Heart right ventricle (tissue), 16 donors: ENCODE measurements around the gene KCNK18. TPM values are rescaled to one million over a fixed set of nuclear protein-coding genes. Genes with fewer than 3 reads are reported as not detected.

Source experiments
- ATAC-seq, 8 donors: fragments of 200-7000 bp; cut with Tn5 transposase; one replicate each; pipeline ENCODE4 v1.9.1; 2020; ENCODE audit warnings: mild to moderate bottlenecking in 8 of 8, moderate library complexity in 8 of 8, moderate number of reproducible peaks in 1 of 8
- DNase-seq, 2 donors: peaks; one replicate each; pipeline ENCODE4 v3.0.0-alpha.2; 2020
- H3K27ac ChIP-seq, 10 donors: fragments of 200-600 bp; sonication (generic) in 2 of 10; one replicate each; pipeline versions ENCODE4 v1.5.0 to v1.8.0; 2020 to 2022; ENCODE audit warnings: mild to moderate bottlenecking in 3 of 10
- H3K27me3 ChIP-seq, 7 donors: fragments of 200-600 bp; one replicate each; pipeline ENCODE4 v1.8.0; 2021 to 2022; ENCODE audit warnings: mild to moderate bottlenecking in 2 of 7
- H3K36me3 ChIP-seq, 9 donors: fragments of 200-600 bp; sonication (generic) in 1 of 9; one replicate each; pipeline versions ENCODE4 v1.5.0 to v1.8.0; 2020 to 2022; ENCODE audit warnings: mild to moderate bottlenecking in 2 of 9
- H3K4me1 ChIP-seq, 9 donors: fragments of 200-600 bp; sonication (generic) in 1 of 9; one replicate each; pipeline versions ENCODE4 v1.5.0 to v1.8.0; 2020 to 2022; ENCODE audit warnings: mild to moderate bottlenecking in 4 of 9
- H3K4me3 ChIP-seq, 10 donors: fragments of 200-600 bp; sonication (generic) in 2 of 10; one replicate each; pipeline versions ENCODE4 v1.5.0 to v1.8.0; 2020 to 2022; ENCODE audit warnings: mild to moderate bottlenecking in 7 of 10, moderate library complexity in 2 of 10
- H3K9me3 ChIP-seq, 11 donors: fragments of 200-600 bp in 10 of 11; sonication (generic) in 2 of 11; one replicate each; pipeline versions ENCODE4 v1.5.0 to v1.8.0; 2013 to 2022; ENCODE audit warnings: mild to moderate bottlenecking in 2 of 11, control low read depth in 1 of 11, moderate library complexity in 1 of 11
- WGBS, 2 donors: extraction: QIAGEN DNeasy Blood & Tissue Kit; methylation state at CpG; one replicate each; pipeline ENCODE4 v1.1.7; 2013; ENCODE audit warnings: inconsistent platforms in 1 of 2; 5-methylcytosine and 5-hydroxymethylcytosine counted together
- intact Hi-C, 10 donors: fragments of 100-400 bp; cut with DNase I; formaldehyde crosslinking; loops; one replicate each; pipeline versions ENCODE4 v1.11.1 to v1.14.2; 2022
- polyA plus RNA-seq, 2 donors: library from polyadenylated mRNA; stranded (reverse); fragments of 200-250 nt; gene quantifications; one replicate each; pipeline ENCODE4 v1.2.3, GENCODE V29; 2013
- total RNA-seq, 10 donors: library from RNA; stranded (reverse); fragmentation: NEBNext Ultra II Directional in 3 of 10; extraction: Animal tissue kit (Norgen Biotek cat#: 25700) in 3 of 10; gene quantifications; one replicate each; pipeline versions ENCODE4 v1.2.1 to v1.2.4, GENCODE V29; 2021 to 2023
- TF ChIP-seq, protein P1 (sequence below), 9 donors: fragments of 200-600 bp; sonication (generic) in 2 of 9; IDR thresholded peaks; one replicate each; pipeline versions ENCODE4 v1.5.0 to v1.8.0; 2021 to 2022; ENCODE audit warnings: antibody characterized with exemption in 9 of 9, mild to moderate bottlenecking in 5 of 9, moderate library complexity in 1 of 9
- donor health status: Arrhythmogenic right ventricular cardiomyopathy.
- donor health status: ischemic (EF 13 %, LVEDD 7.1; RV severe dilation, severe dysfunction).
- donor health status: healthy with polysubstance abuse.
- donor health status: DM: no; HTN: yes; CAD: no.
- donor health status: DM: no; HTN: no; CAD: no.
- donor health status: ischemic (EF 25% LVEDD 6.9; RV normal size, moderate dysfunction).
- donor health status: ischemic (EF 25% LVEDD 5.7; RV mildly dilated, moderate dysfunction).
- donor health status: healthy.
- donor health status: DM: yes; HTN: yes; CAD: no.
- donor health status: Ischemic cardiomyopathy.
- donor health status: ischemic (EF 35%, LVEDD 5.7; RV mildly dilated, moderate dysfunction).
- donor health status: nonischemic (EF 11% LVEDD 7.7; RV severe dilation, severe dysfunction).
- donor health status: DM: yes; HTN: yes; CAD: no.
- donor health status: PGD.
- donor health status: ischemic (EF 29% LVEDD 5.4; RV normal size, mild dysfunction).
- donor health status: nonischemic (EF 23%, LVEDD 6.1; RV moderate dilation, normal function).

KCNK18 gene
- total and polyA plus RNA-seq, 12 donors, result not detected

DNA sequence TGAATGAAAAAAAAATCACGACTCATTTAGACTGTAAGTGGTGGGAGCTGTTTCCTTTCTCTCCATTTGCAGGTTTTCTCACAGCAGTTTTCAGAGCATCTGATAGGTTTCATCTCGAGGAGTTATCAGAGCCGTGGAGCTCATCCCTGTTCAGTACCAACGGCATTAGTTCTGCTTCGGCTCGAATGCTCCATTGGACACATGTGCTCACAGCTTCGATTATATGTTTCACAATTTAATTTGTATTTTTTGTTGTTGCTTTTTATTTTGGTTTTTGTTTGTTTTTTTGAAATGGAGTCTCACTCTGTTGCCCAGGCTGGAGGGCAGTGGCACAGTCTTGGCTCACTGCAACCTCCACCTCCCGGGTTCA lies 45.2 kb downstream of the KCNK18 start:
- H3K36me3 ChIP-seq, result no peaks in the 10 kb centered on the region
- TF ChIP-seq, protein P1, sequence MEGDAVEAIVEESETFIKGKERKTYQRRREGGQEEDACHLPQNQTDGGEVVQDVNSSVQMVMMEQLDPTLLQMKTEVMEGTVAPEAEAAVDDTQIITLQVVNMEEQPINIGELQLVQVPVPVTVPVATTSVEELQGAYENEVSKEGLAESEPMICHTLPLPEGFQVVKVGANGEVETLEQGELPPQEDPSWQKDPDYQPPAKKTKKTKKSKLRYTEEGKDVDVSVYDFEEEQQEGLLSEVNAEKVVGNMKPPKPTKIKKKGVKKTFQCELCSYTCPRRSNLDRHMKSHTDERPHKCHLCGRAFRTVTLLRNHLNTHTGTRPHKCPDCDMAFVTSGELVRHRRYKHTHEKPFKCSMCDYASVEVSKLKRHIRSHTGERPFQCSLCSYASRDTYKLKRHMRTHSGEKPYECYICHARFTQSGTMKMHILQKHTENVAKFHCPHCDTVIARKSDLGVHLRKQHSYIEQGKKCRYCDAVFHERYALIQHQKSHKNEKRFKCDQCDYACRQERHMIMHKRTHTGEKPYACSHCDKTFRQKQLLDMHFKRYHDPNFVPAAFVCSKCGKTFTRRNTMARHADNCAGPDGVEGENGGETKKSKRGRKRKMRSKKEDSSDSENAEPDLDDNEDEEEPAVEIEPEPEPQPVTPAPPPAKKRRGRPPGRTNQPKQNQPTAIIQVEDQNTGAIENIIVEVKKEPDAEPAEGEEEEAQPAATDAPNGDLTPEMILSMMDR (IDR thresholded peaks at IDR 0.05), result no peak
- DNase-seq, result no peak
- no peak overlapping the region for H3K27ac ChIP-seq
- H3K27me3 ChIP-seq, result peaks cover 9 to 85% (median 79%) of the 10 kb centered on the region in 7 donors
- WGBS, 2 donors, result 74% methylated on average over 8 of the region's 8 CpGs
- ATAC-seq, result no peak
- peaks cover 0 to 3% (median 0%) of the 10 kb centered on the region in 11 donors for H3K9me3 ChIP-seq
- H3K4me1 ChIP-seq, result peaks cover 0 to 10% (median 3%) of the 10 kb centered on the region in 9 donors
- intact Hi-C loops, result no loop called here
- H3K4me3 ChIP-seq, result no peak overlapping the region

DNA sequence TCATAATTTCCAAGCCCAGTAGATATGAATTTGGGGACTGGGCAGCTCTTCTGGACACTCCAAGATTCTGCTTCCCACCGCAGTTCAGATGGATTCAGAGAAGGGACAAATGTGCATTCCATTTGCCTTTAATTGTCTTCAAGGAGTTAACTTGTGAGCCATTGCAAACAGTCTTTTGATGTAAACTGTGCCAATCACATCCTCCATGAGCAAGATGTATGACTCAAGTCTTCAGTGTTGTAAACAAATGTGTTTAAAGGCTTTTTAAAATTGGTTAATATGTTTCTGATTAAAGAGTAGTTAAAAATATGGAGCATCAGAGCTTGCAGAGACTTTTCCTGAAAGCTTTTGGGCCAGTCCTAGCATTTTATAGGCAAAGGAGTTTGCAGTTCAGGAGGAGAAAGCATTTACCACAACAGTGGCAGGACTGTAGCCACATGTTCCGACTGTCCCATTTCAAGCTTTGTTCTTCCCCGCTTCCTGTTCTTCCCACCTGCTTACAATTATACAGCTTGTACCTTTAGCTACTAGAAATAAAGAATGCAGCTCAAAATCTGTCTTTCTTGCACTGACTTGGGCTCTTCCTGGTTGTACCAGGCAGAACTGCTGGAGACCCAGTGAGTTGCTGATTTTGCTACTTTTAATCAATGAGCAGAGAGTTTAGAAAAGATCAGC lies 49.8 kb downstream of the KCNK18 start:
- no peak for ATAC-seq
- Histone ChIP-seq H3K27me3 (peaks cover 0 to 83% (median 68%) of the 10 kb centered on the region in 7 donors), H3K9me3 (no peaks in the 10 kb centered on the region), H3K36me3 (no peaks in the 10 kb centered on the region), H3K4me3 (no peak overlapping the region), H3K27ac (no peak overlapping the region), H3K4me1 (no peaks in the 10 kb centered on the region)
- WGBS, 2 donors, result 85 to 86% methylated on average over 3 of the region's 3 CpGs
- no peak for DNase-seq
- intact Hi-C loops, result no loop called here
- TF ChIP-seq, protein P1 (IDR thresholded peaks at IDR 0.05), result no peak

DNA sequence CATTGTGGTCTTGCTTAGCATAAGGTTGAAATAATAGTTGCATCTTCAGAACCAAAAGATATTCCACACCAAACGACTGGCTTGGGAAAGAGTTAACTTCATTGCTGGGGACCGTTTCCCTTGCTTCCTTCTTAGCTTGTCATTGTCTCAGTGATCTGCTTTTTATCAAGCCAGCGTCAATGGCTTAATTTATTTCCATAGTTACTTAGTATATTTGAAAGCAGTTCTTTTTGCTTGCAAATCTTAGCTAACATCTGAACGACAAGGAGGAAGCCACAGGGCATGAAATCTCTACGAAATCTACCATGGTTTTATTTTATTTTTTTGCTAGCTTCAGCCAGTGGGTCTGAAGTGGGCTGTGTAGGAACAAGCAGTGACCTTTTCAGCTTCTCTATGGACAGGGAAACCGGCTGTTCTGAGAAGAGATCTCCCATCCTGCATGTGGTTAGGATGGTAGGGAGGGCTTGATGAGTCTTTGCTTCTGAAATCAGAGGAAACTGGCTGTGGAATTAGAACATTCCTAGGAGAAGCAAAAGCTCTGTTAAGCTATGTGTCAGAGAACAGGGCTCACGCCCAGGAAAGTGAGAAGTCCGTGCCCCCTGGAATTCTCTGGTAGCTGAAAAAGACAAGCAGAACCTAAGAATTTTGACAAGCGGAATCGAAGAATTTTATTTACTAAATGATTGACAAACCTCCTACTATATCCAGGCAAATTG lies 51.6 kb downstream of the KCNK18 start:
- 30 to 36% methylated on average over 10 of the region's 10 CpGs for WGBS, 2 donors
- TF ChIP-seq, protein P1 (IDR thresholded peaks at IDR 0.05), result no peak
- intact Hi-C loops, result no loop called here

DNA sequence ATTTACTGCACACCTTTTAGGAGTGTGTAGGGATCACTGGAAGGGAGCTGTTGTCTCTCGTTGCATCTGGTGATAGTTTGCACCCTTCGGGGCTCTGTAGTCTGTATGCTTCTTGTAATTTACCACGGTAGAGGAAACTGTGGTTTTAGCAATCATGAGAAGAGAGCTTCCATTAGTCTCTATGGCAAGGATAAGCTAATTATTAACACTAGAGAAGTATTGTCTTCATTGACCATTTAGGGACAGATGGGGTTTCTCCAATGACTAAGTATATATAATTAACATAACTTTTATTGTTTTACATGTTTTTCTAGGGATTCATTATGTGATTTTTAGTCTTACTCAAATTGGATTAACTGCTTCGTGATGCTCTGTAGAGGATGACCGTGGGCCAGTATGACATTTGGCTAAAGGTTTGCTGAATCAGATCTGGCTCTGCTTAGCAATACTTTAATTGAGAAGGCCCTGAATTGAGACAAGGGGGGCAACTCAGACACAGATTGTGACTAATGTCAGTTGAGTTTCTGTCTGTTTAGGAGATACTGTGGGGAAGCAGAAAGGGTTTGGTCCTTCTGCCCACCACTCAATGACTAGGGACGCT lies 52.3 kb downstream of the KCNK18 start:
- Histone ChIP-seq H3K9me3 (no peaks in the 10 kb centered on the region), H3K27ac (no peak overlapping the region), H3K27me3 (peaks cover 0 to 79% (median 47%) of the 10 kb centered on the region in 7 donors), H3K4me3 (no peak overlapping the region), H3K4me1 (no peaks in the 10 kb centered on the region), H3K36me3 (no peaks in the 10 kb centered on the region)
- TF ChIP-seq, protein P1 (IDR thresholded peaks at IDR 0.05), result no peak
- ATAC-seq (no peak), DNase-seq (no peak)
- WGBS, 2 donors, result 73 to 82% methylated on average over 6 of the region's 6 CpGs
- intact Hi-C loops, result no loop called here

More for the DNA sequence above, 51.6 kb downstream of the KCNK18 start:
- H3K9me3 ChIP-seq, result no peaks in the 10 kb centered on the region
- H3K27ac ChIP-seq, result no peak overlapping the region
- H3K4me1 ChIP-seq, result no peaks in the 10 kb centered on the region
- no peak overlapping the region for H3K4me3 ChIP-seq
- peaks cover 0 to 80% (median 51%) of the 10 kb centered on the region in 7 donors for H3K27me3 ChIP-seq
- DNase-seq (no peak), ATAC-seq (no peak)
- H3K36me3 ChIP-seq, result no peaks in the 10 kb centered on the region
